Caco-2 (cell line): ENCODE results near the gene ADAMTS2. TPM values are rescaled to one million over a fixed set of nuclear protein-coding genes. Genes with fewer than 3 reads are reported as not detected.

ENCODE experiments used
- Bru-seq: library from RNA; stranded (reverse); fragments of 400-500 nt; gene quantifications from one replicate; lab custom pipeline; 2021; lab: Mats Ljungman, UMichigan
- BruChase-seq, 2 experiments: library from RNA; stranded (reverse); fragments of 400-500 nt; gene quantifications; one replicate each; lab custom pipeline; 2021; lab: Mats Ljungman, UMichigan
- BruUV-seq: library from RNA; stranded (reverse); fragments of 400-500 nt; replicated peaks from 2 replicates; lab custom pipeline; 2021; lab: Mats Ljungman, UMichigan
- CTCF ChIA-PET: fragments of 300-600 bp; sonication (Branson Sonifier 250); formaldehyde crosslinking; loops from one replicate; lab custom pipeline; 2022; ENCODE audit warnings: antibody characterized with exemption; lab: Charles Lee
- POLR2A ChIA-PET: fragments of 300-600 bp; sonication (Branson Sonifier 250); formaldehyde crosslinking; loops from one replicate; lab custom pipeline; 2022; ENCODE audit warnings: antibody characterized with exemption; lab: Charles Lee
- DNase-seq, 2 experiments: peaks; one replicate each; pipeline versions ENCODE4 v3.0.0 to v3.0.0-alpha.2; 2020 to 2022
- H3K27me3 ChIP-seq: replicated peaks from 2 replicates; pipeline ENCODE4 v1.6.0; 2011; ENCODE audit warnings: low read length; ENCODE audit not compliant: control insufficient read depth, insufficient read depth
- H3K36me3 ChIP-seq: 2 replicates; pipeline ENCODE4 v1.5.1; 2011; ENCODE audit warnings: low read length; ENCODE audit not compliant: control insufficient read depth, insufficient read depth
- H3K4me1 ChIP-seq: fragments of 250-450 bp; sonication (Bioruptor Pico); 2 replicates; pipeline ENCODE4 v1.5.1; 2020; ENCODE audit warnings: mild to moderate bottlenecking
- H3K4me3 ChIP-seq: 2 replicates; pipeline ENCODE4 v1.5.1; 2011; ENCODE audit warnings: low read depth, mild to moderate bottlenecking, control low read depth, low read length
- H3K9me3 ChIP-seq: fragments of 250-450 bp; sonication (Bioruptor Pico); 2 replicates; pipeline ENCODE4 v1.5.1; 2020; ENCODE audit warnings: mild to moderate bottlenecking, moderate library complexity
- H3K27ac Mint-ChIP-seq: one replicate; pipeline ENCODE4 v1.8.0; 2022; ENCODE audit warnings: mixed read lengths; ENCODE audit not compliant: unreplicated experiment
- H3K27me3 Mint-ChIP-seq: one replicate; pipeline ENCODE4 v1.8.0; 2022; ENCODE audit warnings: mixed read lengths; ENCODE audit not compliant: insufficient read depth, unreplicated experiment
- H3K36me3 Mint-ChIP-seq: one replicate; pipeline ENCODE4 v1.8.0; 2022; ENCODE audit warnings: mild to moderate bottlenecking, mixed read lengths; ENCODE audit not compliant: insufficient read depth, unreplicated experiment
- H3K4me1 Mint-ChIP-seq: one replicate; pipeline ENCODE4 v1.8.0; 2022; ENCODE audit warnings: low read depth, mixed read lengths; ENCODE audit not compliant: unreplicated experiment
- H3K4me3 Mint-ChIP-seq: one replicate; pipeline ENCODE4 v1.8.0; 2022; ENCODE audit warnings: mild to moderate bottlenecking, moderate library complexity, mixed read lengths; ENCODE audit not compliant: unreplicated experiment
- H3K9me3 Mint-ChIP-seq: one replicate; pipeline ENCODE4 v1.8.0; 2022; ENCODE audit warnings: mixed read lengths; ENCODE audit not compliant: unreplicated experiment
- CTCF ChIP-seq, 2 experiments: fragments of 200-600 bp in 1 of 2; IDR thresholded peaks; 1 replicate in 1 of 2; 2 replicates in 1 of 2; pipeline versions ENCODE4 v1.5.1 to v1.8.0; 2011 to 2022; ENCODE audit warnings: antibody characterized with exemption in 1 of 2, control low read depth in 1 of 2, inconsistent platforms in 1 of 2, low read depth in 1 of 2, low read length in 1 of 2, mild to moderate bottlenecking in 1 of 2, moderate library complexity in 1 of 2; ENCODE audit not compliant: insufficient read depth in 1 of 2, severe bottlenecking in 1 of 2, unreplicated experiment in 1 of 2
- intact Hi-C: fragments of 100-400 bp; cut with micrococcal nuclease; formaldehyde crosslinking; loops from one replicate; pipeline ENCODE4 v1.10.0; 2022; ENCODE audit not compliant: unreplicated experiment
- long read RNA-seq: library from polyadenylated mRNA; stranded (forward); transcript quantifications from one replicate; pipeline ENCODE4 v2.0.0, GENCODE V29; 2022
- total RNA-seq: library from RNA; stranded (reverse); gene quantifications from 2 replicates; pipeline ENCODE4 v1.2.3, GENCODE V29; 2022

The ADAMTS2 gene
- total RNA-seq (0.05 and 0.23 TPM in 2 replicates), Bru-seq, nascent RNA (percentile 9 among the genes with signal in this experiment), BruChase-seq, experiment 1, labeled RNA remaining after a 2-hour chase (percentile 4 among the genes with signal in this experiment), BruChase-seq, experiment 2, labeled RNA remaining after a 6-hour chase (percentile 4 among the genes with signal in this experiment)
- long read RNA-seq, partial matches to known transcripts: 0 of 2 reads
- long read RNA-seq, other reads (novel, unspliced or antisense): 2 of 2 reads

DNA sequence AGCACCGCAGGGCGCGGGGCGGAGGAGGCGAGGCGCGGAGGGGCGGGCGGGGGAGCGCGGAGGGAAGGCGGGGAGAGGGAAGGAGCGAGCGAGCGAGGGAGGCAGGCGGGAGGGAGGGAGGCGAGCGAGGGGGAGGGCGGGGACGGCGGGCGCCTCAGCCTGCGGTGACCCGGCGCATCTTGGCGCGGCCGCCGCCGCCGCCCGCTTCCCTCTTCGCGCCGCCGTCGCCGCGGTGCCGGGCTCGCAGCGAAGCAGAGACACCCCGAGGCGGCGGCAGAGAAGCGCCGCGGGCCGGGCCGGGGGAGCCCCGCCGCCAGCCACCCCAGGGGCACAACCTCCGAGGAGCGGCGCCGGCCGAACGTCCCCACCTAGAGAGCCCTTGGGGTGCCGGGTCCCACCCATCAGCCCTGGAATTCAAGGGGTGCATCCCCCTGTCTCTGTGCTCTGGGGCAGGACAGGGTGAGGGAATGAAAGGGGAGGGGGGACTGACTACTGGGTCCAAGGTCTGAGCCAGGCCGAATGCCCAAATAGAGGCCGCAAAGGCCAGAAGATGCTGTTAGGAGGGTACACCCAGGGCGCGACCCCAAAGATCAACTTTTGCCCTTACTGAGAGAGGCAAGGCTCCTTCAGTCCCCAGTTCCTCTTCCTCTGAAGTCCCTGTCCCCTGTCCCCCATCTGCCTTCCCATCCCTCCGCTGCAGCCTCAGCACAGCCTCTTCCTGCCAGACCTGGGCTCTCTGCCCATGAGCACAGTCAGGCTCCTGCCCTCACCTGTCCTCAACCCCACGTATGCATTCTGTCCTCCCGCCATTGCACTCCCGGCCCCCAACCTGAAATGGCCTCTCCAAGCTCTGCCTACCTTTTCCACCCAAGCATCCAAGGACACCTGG, at the start of gene ADAMTS2:
Gene ADAMTS2 (minus strand): TSS at position 29 of the 889 bp plus-strand sequence. CDS start 133 bp downstream, outside the sequence.
- intact Hi-C loops: no loop called here
- no peak for DNase-seq
- Mint-ChIP-seq H3K36me3 (no peaks in the 10 kb centered on the region), H3K4me1 (peaks cover 5% of the 10 kb centered on the region), H3K9me3 (no peaks in the 10 kb centered on the region), H3K4me3 (peak within 1 kb of the TSS; percentile 59), H3K27ac (no peak within 1 kb of the TSS), H3K27me3 (peaks cover 28% of the 10 kb centered on the region)
- Histone ChIP-seq H3K27me3 (no peaks in the 10 kb centered on the region; the same call in 1 of the 2 replicates), H3K4me1 (no peaks in the 10 kb centered on the region), H3K4me3 (peak within 1 kb of the TSS; percentile 10; the same call in 1 of the 2 replicates), H3K36me3 (no peaks in the 10 kb centered on the region), H3K9me3 (no peaks in the 10 kb centered on the region)
- ChIA-PET POLR2A (no interaction called here), CTCF (no interaction called here)
- BruUV-seq: no TSS peak
- no peak for TF ChIP-seq CTCF (IDR thresholded peaks at IDR 0.05; ENCODE audit: insufficient read depth in 1 of 2, low read depth in 1 of 2, low read length in 1 of 2, severe bottlenecking in 1 of 2, unreplicated experiment in 1 of 2)

- H3K36me3 ChIP-seq: no peaks in the 10 kb centered on the region
- no peaks in the 10 kb centered on the region for H3K4me1 ChIP-seq
- H3K4me3 Mint-ChIP-seq: no peak overlapping the region
- 0 out of 2 replicates have a peak, but pooled peaks cover 6% of the 10 kb centered on the region for H3K9me3 ChIP-seq
- DNase-seq: no peak
- peaks cover 54% of the 10 kb centered on the region for H3K9me3 Mint-ChIP-seq
- H3K36me3 Mint-ChIP-seq: no peaks in the 10 kb centered on the region
- ChIA-PET CTCF (no interaction called here), POLR2A (no interaction called here)
- TF ChIP-seq CTCF (IDR thresholded peaks at IDR 0.05; ENCODE audit: insufficient read depth in 1 of 2, low read depth in 1 of 2, low read length in 1 of 2, severe bottlenecking in 1 of 2, unreplicated experiment in 1 of 2): no peak
- no TSS peak for BruUV-seq
- peaks cover 2% of the 10 kb centered on the region for H3K27me3 Mint-ChIP-seq
- no peaks in the 10 kb centered on the region for H3K27me3 ChIP-seq
- intact Hi-C loops: no loop called here
- no peaks in the 10 kb centered on the region for H3K4me1 Mint-ChIP-seq
- H3K4me3 ChIP-seq: no peak overlapping the region
- no peak overlapping the region for H3K27ac Mint-ChIP-seq
Observed at GRCh38 chr5:179393078-179393477, 47.8 kb upstream of the ADAMTS2 start.
